ENCODE data around the gene UTP25. TPM values are rescaled to one million over a fixed set of nuclear protein-coding genes. Genes with fewer than 3 reads are reported as not detected.

Gene UTP25
- total and polyA plus RNA-seq, 8 donors, result 1.1 to 10.6 (median 2.2) TPM

- TF ChIP-seq POLR2AphosphoS5 (IDR thresholded peaks at IDR 0.05), result no peak
- no peak for TF ChIP-seq EP300 (IDR thresholded peaks at IDR 0.05)
- TF ChIP-seq CTCF (IDR thresholded peaks at IDR 0.05), result no peak
- TF ChIP-seq POLR2A (IDR thresholded peaks at IDR 0.05), result no peak
- Histone ChIP-seq H3K4me3 (no peak overlapping the region), H3K27me3 (peaks cover 0 to 7% (median 3%) of the 10 kb centered on the region in 3 donors), H3K4me1 (no peaks in the 10 kb centered on the region), H3K36me3 (no peaks in the 10 kb centered on the region), H3K27ac (no peak overlapping the region), H3K9me3 (no peaks in the 10 kb centered on the region)
- WGBS, 5 donors, result 78 to 83% (median 81%) methylated on average over 3 of the region's 3 CpGs
- no peak for DNase-seq
- intact Hi-C loops (cut with DNase I; ENCODE audit: low total_unique reads), result no loop called here
These were observed 12.3 kb upstream of the UTP25 start for GRCh38 chr1:209815490-209815889.

- Histone ChIP-seq H3K27ac (no peak overlapping the region), H3K9me3 (no peaks in the 10 kb centered on the region), H3K27me3 (peaks cover 0 to 7% (median 3%) of the 10 kb centered on the region in 3 donors), H3K36me3 (no peaks in the 10 kb centered on the region), H3K4me1 (no peaks in the 10 kb centered on the region), H3K4me3 (no peak overlapping the region)
- DNase-seq, result peak in 1 of 2 donors; percentile 51
- intact Hi-C loops (cut with DNase I; ENCODE audit: low total_unique reads), result no loop called here
- WGBS, 5 donors, result 78 to 87% (median 82%) methylated on average over 6 of the region's 6 CpGs
- TF ChIP-seq EP300 (IDR thresholded peaks at IDR 0.05), result no peak
- TF ChIP-seq POLR2A (IDR thresholded peaks at IDR 0.05), result no peak
- TF ChIP-seq CTCF (IDR thresholded peaks at IDR 0.05), result no peak
- TF ChIP-seq POLR2AphosphoS5 (IDR thresholded peaks at IDR 0.05), result no peak
These were observed 11.8 kb upstream of the UTP25 start for GRCh38 chr1:209815931-209816341.

- 59 to 83% (median 68%) methylated on average over 3 of the region's 3 CpGs for WGBS, 5 donors
- H3K4me3 ChIP-seq, result no peak overlapping the region
- intact Hi-C loops (cut with DNase I; ENCODE audit: low total_unique reads), result no loop called here
- H3K27me3 ChIP-seq, result peaks cover 0 to 7% (median 3%) of the 10 kb centered on the region in 3 donors
- no peak overlapping the region for H3K27ac ChIP-seq
- no peaks in the 10 kb centered on the region for H3K4me1 ChIP-seq
- no peaks in the 10 kb centered on the region for H3K36me3 ChIP-seq
- DNase-seq, result no peak
- no peaks in the 10 kb centered on the region for H3K9me3 ChIP-seq
- TF ChIP-seq POLR2A (IDR thresholded peaks at IDR 0.05) (no peak), CTCF (IDR thresholded peaks at IDR 0.05) (no peak), POLR2AphosphoS5 (IDR thresholded peaks at IDR 0.05) (no peak), EP300 (IDR thresholded peaks at IDR 0.05) (no peak)
These were observed 10.8 kb upstream of the UTP25 start for GRCh38 chr1:209816923-209817322.

GRCh38 chr1:209817691-209818090 lies 10.1 kb upstream of the UTP25 start:
- no peaks in the 10 kb centered on the region for H3K36me3 ChIP-seq
- no peaks in the 10 kb centered on the region for H3K9me3 ChIP-seq
- intact Hi-C loops (cut with DNase I; ENCODE audit: low total_unique reads), result no loop called here
- H3K4me3 ChIP-seq, result no peak overlapping the region
- WGBS, 5 donors, result 85 to 100% (median 92%) methylated on average over 1 of the region's 1 CpG
- peaks cover 0 to 7% (median 3%) of the 10 kb centered on the region in 3 donors for H3K27me3 ChIP-seq
- peaks cover 0 to under 1% (median under 1%) of the 10 kb centered on the region in 4 donors for H3K4me1 ChIP-seq
- H3K27ac ChIP-seq, result no peak overlapping the region
- DNase-seq, result no peak
- no peak for TF ChIP-seq POLR2AphosphoS5 (IDR thresholded peaks at IDR 0.05)
- no peak for TF ChIP-seq EP300 (IDR thresholded peaks at IDR 0.05)
- no peak for TF ChIP-seq POLR2A (IDR thresholded peaks at IDR 0.05)
- TF ChIP-seq CTCF (IDR thresholded peaks at IDR 0.05), result no peak

Measured in stomach (tissue), 9 donors.